NCI-H2029 treated with DMSO at 0.1 percent for 48 hours (cell line): ENCODE results near the gene KANK4.
"Not testable (repeated sequence)": the region's sequence is repeated elsewhere in the genome, so short reads cannot be mapped to it uniquely, and the experiment has no call there.

Source experiments
- DNase-seq: peaks from one replicate; lab custom pipeline; 2025; lab: John Stamatoyannopoulos, UW

The KANK4 gene

GRCh38 chr1:62271948-62272728 is 47.1 kb downstream of the KANK4 start:
- DNase-seq = peak; percentile 78

- no peak for DNase-seq
These were observed 48.1 kb downstream of the KANK4 start for GRCh38 chr1:62271134-62271533.

GRCh38 chr1:62269851-62270495 is 49.3 kb downstream of the KANK4 start:
- no peak for DNase-seq

GRCh38 chr1:62269439-62269838 is 49.8 kb downstream of the KANK4 start:
- DNase-seq = no peak

- no peak for DNase-seq
These were observed 50.9 kb downstream of the KANK4 start for GRCh38 chr1:62268315-62268714.

GRCh38 chr1:62265956-62266935 is 53.0 kb downstream of the KANK4 start:
- DNase-seq = no peak

- no peak for DNase-seq
These were observed 55.4 kb downstream of the KANK4 start for GRCh38 chr1:62263814-62264353.

- no peak for DNase-seq
These were observed 56.0 kb downstream of the KANK4 start for GRCh38 chr1:62263006-62263813.

GRCh38 chr1:62260688-62261087 is 58.5 kb downstream of the KANK4 start:
- no peak for DNase-seq

- no peak for DNase-seq
These were observed 59.7 kb downstream of the KANK4 start for GRCh38 chr1:62259551-62259950.

- DNase-seq = no peak
These were observed 69.0 kb downstream of the KANK4 start for GRCh38 chr1:62250126-62250726.

- DNase-seq = no peak
These were observed 71.7 kb downstream of the KANK4 start for GRCh38 chr1:62247391-62248168.

- no peak for DNase-seq
These were observed 74.0 kb downstream of the KANK4 start for GRCh38 chr1:62245201-62245600.

GRCh38 chr1:62244380-62244779 is 74.9 kb downstream of the KANK4 start:
- DNase-seq = not testable (repeated sequence)

GRCh38 chr1:62241371-62242131 is 77.7 kb downstream of the KANK4 start:
- DNase-seq = peak; percentile 94

- DNase-seq = no peak
These were observed 78.4 kb downstream of the KANK4 start for GRCh38 chr1:62240651-62241370.

GRCh38 chr1:62239652-62240403 is 79.4 kb downstream of the KANK4 start:
- not testable (repeated sequence) for DNase-seq

- no peak for DNase-seq
These were observed 80.7 kb downstream of the KANK4 start for GRCh38 chr1:62238507-62238906.
